GM23338 (cell line): ENCODE results near the gene CGNL1. TPM values are rescaled to one million over a fixed set of nuclear protein-coding genes. Genes with fewer than 3 reads are reported as not detected.

Source experiments
- ATAC-seq: fragments of 200-7000 bp; cut with Tn5 transposase; 3 replicates; pipeline ENCODE4 v1.9.1; 2020
- DNase-seq: peaks from one replicate; pipeline ENCODE4 v3.0.0-alpha.2; 2015; ENCODE audit warnings: low spot score
- H2AFZ ChIP-seq: fragments of 200-600 bp; sonication (generic); 2 replicates; pipeline ENCODE4 v1.8.0; 2016; ENCODE audit warnings: antibody characterized with exemption, mild to moderate bottlenecking, moderate library complexity
- H3F3A ChIP-seq: fragments of 200-600 bp; sonication (generic); replicated peaks from 2 replicates; pipeline ENCODE4 v1.8.0; 2017; ENCODE audit warnings: antibody characterized with exemption, mixed run types, low read depth
- H3K27ac ChIP-seq: fragments of 200-600 bp; sonication (generic); 2 replicates; pipeline ENCODE4 v1.6.1; 2016; ENCODE audit warnings: low read depth
- H3K27me3 ChIP-seq: fragments of 200-600 bp; sonication (generic); 2 replicates; pipeline ENCODE4 v1.8.0; 2016; ENCODE audit warnings: mild to moderate bottlenecking, mixed run types, moderate library complexity; ENCODE audit not compliant: insufficient read depth
- H3K36me3 ChIP-seq: fragments of 200-600 bp; sonication (generic); 2 replicates; pipeline ENCODE4 v1.8.0; 2016; ENCODE audit warnings: mild to moderate bottlenecking; ENCODE audit not compliant: insufficient read depth
- H3K4me1 ChIP-seq: fragments of 200-600 bp; sonication (generic); 2 replicates; pipeline ENCODE4 v1.8.0; 2016; ENCODE audit warnings: mild to moderate bottlenecking, moderate library complexity; ENCODE audit not compliant: insufficient read depth
- H3K4me2 ChIP-seq: fragments of 200-600 bp; sonication (generic); 2 replicates; pipeline ENCODE4 v1.7.1; 2017; ENCODE audit warnings: mixed run types
- H3K4me3 ChIP-seq: fragments of 200-600 bp; sonication (generic); 2 replicates; pipeline ENCODE4 v1.6.1; 2016; ENCODE audit warnings: mixed run types
- H3K79me2 ChIP-seq: fragments of 200-600 bp; sonication (generic); replicated peaks from 2 replicates; pipeline ENCODE4 v1.8.0; 2017; ENCODE audit warnings: mild to moderate bottlenecking; ENCODE audit not compliant: insufficient read depth
- H3K9me2 ChIP-seq: fragments of 200-600 bp; sonication (generic); 2 replicates; pipeline ENCODE4 v1.8.0; 2017; ENCODE audit not compliant: insufficient read depth
- H4K20me1 ChIP-seq: fragments of 200-600 bp; sonication (generic); replicated peaks from 2 replicates; pipeline ENCODE4 v1.8.0; 2017; ENCODE audit warnings: mild to moderate bottlenecking; ENCODE audit not compliant: insufficient read depth
- H3K27ac Mint-ChIP-seq: 2 replicates; pipeline ENCODE4 v1.8.0; 2020; ENCODE audit warnings: inconsistent platforms, mild to moderate bottlenecking, moderate library complexity, mixed read lengths
- H3K27me3 Mint-ChIP-seq: 3 replicates; pipeline ENCODE4 v1.8.0; 2022; ENCODE audit warnings: low read depth, mild to moderate bottlenecking, moderate library complexity, mixed read lengths, inconsistent platforms; ENCODE audit not compliant: insufficient read depth, poor library complexity
- H3K36me3 Mint-ChIP-seq: 3 replicates; pipeline ENCODE4 v1.8.0; 2021; ENCODE audit warnings: low read depth, mild to moderate bottlenecking, inconsistent platforms, moderate library complexity, mixed read lengths
- H3K4me1 Mint-ChIP-seq: 3 replicates; pipeline ENCODE4 v1.8.0; 2020; ENCODE audit warnings: mild to moderate bottlenecking, inconsistent platforms, mixed read lengths
- H3K4me3 Mint-ChIP-seq: 3 replicates; pipeline ENCODE4 v1.8.0; 2021; ENCODE audit warnings: moderate library complexity, mild to moderate bottlenecking, inconsistent platforms, mixed read lengths
- H3K9me3 Mint-ChIP-seq: 3 replicates; pipeline ENCODE4 v1.8.0; 2020; ENCODE audit warnings: moderate library complexity, mild to moderate bottlenecking, inconsistent platforms, mixed read lengths
- CREB1 ChIP-seq: fragments of 250-450 bp; sonication (Bioruptor Pico); IDR thresholded peaks from 2 replicates; pipeline ENCODE4 v1.5.0; 2020; ENCODE audit warnings: low read depth, mild to moderate bottlenecking, moderate library complexity
- EZH2 ChIP-seq: fragments of 200-600 bp; sonication (generic); IDR thresholded peaks from one replicate; pipeline ENCODE4 v1.8.0; 2017; ENCODE audit warnings: antibody characterized with exemption, mild to moderate bottlenecking, low read depth; ENCODE audit not compliant: unreplicated experiment
- EZH2phosphoT487 ChIP-seq: fragments of 200-600 bp; sonication (generic); IDR thresholded peaks from one replicate; pipeline ENCODE4 v1.8.1; 2018; ENCODE audit warnings: antibody characterized with exemption; ENCODE audit not compliant: unreplicated experiment
- JUNB ChIP-seq: IDR thresholded peaks from one replicate; pipeline ENCODE4 v1.6.1; 2016; ENCODE audit warnings: antibody characterized with exemption; ENCODE audit not compliant: unreplicated experiment
- NANOG ChIP-seq: IDR thresholded peaks from 2 replicates; pipeline ENCODE4 v1.6.1; 2016; ENCODE audit warnings: antibody characterized with exemption, borderline replicate concordance
- POLR2AphosphoS5 ChIP-seq: IDR thresholded peaks from 2 replicates; pipeline ENCODE4 v1.6.1; 2016; ENCODE audit warnings: antibody characterized with exemption, low read depth
- REST ChIP-seq: IDR thresholded peaks from one replicate; pipeline ENCODE4 v1.6.1; 2018; ENCODE audit warnings: antibody characterized with exemption; ENCODE audit not compliant: unreplicated experiment
- STAT1 ChIP-seq: IDR thresholded peaks from one replicate; pipeline ENCODE4 v1.6.1; 2016; ENCODE audit warnings: antibody characterized with exemption; ENCODE audit not compliant: unreplicated experiment
- ZNF114 ChIP-seq: fragments of 250-450 bp; sonication (Bioruptor Pico); IDR thresholded peaks from 2 replicates; pipeline ENCODE4 v1.5.0; 2020; ENCODE audit warnings: mild to moderate bottlenecking, moderate library complexity
- ZNF331 ChIP-seq: fragments of 250-450 bp; sonication (Bioruptor Pico); IDR thresholded peaks from 2 replicates; pipeline ENCODE4 v1.5.0; 2020; ENCODE audit warnings: low read depth, mild to moderate bottlenecking, moderate library complexity
- polyA plus RNA-seq: library from polyadenylated mRNA; unstranded; fragments of >200 nt; fragmentation: Nextera tagmentation; extraction: Ambion mirVana; gene quantifications from 2 replicates; pipeline ENCODE4 v1.2.1, GENCODE V29; 2016
- total RNA-seq: library from RNA; depleted of rRNA; stranded (reverse); fragments of >200 nt; shearing (Covaris generic); gene quantifications from 2 replicates; pipeline ENCODE4 v1.2.3, GENCODE V29; 2014
- TF ChIP-seq, protein P1 (sequence below): IDR thresholded peaks from 2 replicates; pipeline ENCODE4 v1.6.1; 2016; ENCODE audit warnings: antibody characterized with exemption
- TF ChIP-seq, protein P2 (sequence below): fragments of 250-450 bp; sonication (Bioruptor Pico); IDR thresholded peaks from 2 replicates; pipeline ENCODE4 v1.5.0; 2020; ENCODE audit warnings: mild to moderate bottlenecking, moderate library complexity
- TF ChIP-seq, protein P3 (sequence below), 2 experiments: fragments of 200-600 bp in 1 of 2; sonication (generic) in 1 of 2; conservative IDR thresholded peaks; 2 replicates each; pipeline versions ENCODE4 v1.5.1 to v1.6.1; 2016 to 2017; ENCODE audit warnings: antibody characterized with exemption in 2 of 2, low read depth in 2 of 2, mild to moderate bottlenecking in 2 of 2, moderate library complexity in 1 of 2

CGNL1 gene
- total and polyA plus RNA-seq, 2 experiments from 2014 or later: 20.0 to 57.8 TPM

DNA sequence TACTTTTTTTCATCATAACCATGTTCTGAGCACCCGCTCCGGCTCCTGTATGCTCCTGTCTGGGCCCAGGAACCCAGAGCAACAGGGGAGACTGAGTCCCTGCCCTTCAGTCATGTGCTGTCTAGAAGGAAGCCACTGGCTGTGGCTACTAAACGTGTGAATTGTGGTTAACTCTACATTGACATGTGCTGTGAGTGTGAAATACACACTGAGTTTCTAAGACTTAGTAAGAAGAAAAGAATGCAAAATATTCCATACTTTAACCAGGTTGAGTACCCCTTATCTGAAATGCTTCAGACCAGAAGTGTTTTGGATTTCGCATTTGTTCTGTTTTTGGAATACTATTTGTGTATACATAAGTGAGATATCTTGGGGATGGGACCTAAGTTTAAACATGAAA is 42.8 kb upstream of the CGNL1 start:
- no peaks in the 10 kb centered on the region for H4K20me1 ChIP-seq
- Mint-ChIP-seq H3K4me1 (peaks cover 20% of the 10 kb centered on the region), H3K4me3 (no peak overlapping the region), H3K36me3 (no peaks in the 10 kb centered on the region), H3K9me3 (no peaks in the 10 kb centered on the region), H3K27ac (no peak overlapping the region), H3K27me3 (peaks cover 9% of the 10 kb centered on the region)
- ATAC-seq: no peak
- TF ChIP-seq, protein P1, sequence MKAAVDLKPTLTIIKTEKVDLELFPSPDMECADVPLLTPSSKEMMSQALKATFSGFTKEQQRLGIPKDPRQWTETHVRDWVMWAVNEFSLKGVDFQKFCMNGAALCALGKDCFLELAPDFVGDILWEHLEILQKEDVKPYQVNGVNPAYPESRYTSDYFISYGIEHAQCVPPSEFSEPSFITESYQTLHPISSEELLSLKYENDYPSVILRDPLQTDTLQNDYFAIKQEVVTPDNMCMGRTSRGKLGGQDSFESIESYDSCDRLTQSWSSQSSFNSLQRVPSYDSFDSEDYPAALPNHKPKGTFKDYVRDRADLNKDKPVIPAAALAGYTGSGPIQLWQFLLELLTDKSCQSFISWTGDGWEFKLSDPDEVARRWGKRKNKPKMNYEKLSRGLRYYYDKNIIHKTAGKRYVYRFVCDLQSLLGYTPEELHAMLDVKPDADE: no peak
- TF ChIP-seq EZH2phosphoT487: no peak
- TF ChIP-seq ZNF114 (CRISPR knock-in tag): no peak
- no peak for TF ChIP-seq JUNB
- TF ChIP-seq, protein P2, sequence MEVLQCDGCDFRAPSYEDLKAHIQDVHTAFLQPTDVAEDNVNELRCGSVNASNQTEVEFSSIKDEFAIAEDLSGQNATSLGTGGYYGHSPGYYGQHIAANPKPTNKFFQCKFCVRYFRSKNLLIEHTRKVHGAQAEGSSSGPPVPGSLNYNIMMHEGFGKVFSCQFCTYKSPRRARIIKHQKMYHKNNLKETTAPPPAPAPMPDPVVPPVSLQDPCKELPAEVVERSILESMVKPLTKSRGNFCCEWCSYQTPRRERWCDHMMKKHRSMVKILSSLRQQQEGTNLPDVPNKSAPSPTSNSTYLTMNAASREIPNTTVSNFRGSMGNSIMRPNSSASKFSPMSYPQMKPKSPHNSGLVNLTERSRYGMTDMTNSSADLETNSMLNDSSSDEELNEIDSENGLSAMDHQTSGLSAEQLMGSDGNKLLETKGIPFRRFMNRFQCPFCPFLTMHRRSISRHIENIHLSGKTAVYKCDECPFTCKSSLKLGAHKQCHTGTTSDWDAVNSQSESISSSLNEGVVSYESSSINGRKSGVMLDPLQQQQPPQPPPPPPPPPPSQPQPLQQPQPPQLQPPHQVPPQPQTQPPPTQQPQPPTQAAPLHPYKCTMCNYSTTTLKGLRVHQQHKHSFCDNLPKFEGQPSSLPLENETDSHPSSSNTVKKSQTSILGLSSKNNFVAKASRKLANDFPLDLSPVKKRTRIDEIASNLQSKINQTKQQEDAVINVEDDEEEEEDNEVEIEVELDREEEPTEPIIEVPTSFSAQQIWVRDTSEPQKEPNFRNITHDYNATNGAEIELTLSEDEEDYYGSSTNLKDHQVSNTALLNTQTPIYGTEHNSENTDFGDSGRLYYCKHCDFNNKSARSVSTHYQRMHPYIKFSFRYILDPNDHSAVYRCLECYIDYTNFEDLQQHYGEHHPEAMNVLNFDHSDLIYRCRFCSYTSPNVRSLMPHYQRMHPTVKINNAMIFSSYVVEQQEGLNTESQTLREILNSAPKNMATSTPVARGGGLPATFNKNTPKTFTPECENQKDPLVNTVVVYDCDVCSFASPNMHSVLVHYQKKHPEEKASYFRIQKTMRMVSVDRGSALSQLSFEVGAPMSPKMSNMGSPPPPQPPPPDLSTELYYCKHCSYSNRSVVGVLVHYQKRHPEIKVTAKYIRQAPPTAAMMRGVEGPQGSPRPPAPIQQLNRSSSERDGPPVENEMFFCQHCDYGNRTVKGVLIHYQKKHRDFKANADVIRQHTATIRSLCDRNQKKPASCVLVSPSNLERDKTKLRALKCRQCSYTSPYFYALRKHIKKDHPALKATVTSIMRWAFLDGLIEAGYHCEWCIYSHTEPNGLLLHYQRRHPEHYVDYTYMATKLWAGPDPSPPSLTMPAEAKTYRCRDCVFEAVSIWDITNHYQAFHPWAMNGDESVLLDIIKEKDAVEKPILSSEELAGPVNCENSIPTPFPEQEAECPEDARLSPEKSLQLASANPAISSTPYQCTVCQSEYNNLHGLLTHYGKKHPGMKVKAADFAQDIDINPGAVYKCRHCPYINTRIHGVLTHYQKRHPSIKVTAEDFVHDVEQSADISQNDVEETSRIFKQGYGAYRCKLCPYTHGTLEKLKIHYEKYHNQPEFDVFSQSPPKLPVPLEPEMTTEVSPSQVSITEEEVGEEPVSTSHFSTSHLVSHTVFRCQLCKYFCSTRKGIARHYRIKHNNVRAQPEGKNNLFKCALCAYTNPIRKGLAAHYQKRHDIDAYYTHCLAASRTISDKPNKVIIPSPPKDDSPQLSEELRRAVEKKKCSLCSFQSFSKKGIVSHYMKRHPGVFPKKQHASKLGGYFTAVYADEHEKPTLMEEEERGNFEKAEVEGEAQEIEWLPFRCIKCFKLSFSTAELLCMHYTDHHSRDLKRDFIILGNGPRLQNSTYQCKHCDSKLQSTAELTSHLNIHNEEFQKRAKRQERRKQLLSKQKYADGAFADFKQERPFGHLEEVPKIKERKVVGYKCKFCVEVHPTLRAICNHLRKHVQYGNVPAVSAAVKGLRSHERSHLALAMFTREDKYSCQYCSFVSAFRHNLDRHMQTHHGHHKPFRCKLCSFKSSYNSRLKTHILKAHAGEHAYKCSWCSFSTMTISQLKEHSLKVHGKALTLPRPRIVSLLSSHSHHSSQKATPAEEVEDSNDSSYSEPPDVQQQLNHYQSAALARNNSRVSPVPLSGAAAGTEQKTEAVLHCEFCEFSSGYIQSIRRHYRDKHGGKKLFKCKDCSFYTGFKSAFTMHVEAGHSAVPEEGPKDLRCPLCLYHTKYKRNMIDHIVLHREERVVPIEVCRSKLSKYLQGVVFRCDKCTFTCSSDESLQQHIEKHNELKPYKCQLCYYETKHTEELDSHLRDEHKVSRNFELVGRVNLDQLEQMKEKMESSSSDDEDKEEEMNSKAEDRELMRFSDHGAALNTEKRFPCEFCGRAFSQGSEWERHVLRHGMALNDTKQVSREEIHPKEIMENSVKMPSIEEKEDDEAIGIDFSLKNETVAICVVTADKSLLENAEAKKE (CRISPR knock-in tag): no peak
- TF ChIP-seq POLR2AphosphoS5: no peak
- TF ChIP-seq, protein P3, sequence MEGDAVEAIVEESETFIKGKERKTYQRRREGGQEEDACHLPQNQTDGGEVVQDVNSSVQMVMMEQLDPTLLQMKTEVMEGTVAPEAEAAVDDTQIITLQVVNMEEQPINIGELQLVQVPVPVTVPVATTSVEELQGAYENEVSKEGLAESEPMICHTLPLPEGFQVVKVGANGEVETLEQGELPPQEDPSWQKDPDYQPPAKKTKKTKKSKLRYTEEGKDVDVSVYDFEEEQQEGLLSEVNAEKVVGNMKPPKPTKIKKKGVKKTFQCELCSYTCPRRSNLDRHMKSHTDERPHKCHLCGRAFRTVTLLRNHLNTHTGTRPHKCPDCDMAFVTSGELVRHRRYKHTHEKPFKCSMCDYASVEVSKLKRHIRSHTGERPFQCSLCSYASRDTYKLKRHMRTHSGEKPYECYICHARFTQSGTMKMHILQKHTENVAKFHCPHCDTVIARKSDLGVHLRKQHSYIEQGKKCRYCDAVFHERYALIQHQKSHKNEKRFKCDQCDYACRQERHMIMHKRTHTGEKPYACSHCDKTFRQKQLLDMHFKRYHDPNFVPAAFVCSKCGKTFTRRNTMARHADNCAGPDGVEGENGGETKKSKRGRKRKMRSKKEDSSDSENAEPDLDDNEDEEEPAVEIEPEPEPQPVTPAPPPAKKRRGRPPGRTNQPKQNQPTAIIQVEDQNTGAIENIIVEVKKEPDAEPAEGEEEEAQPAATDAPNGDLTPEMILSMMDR (conservative IDR thresholded peaks at IDR 0.05; ENCODE audit: low read depth in 2 of 2): no peak
- TF ChIP-seq REST: no peak
- TF ChIP-seq ZNF331 (CRISPR knock-in tag): no peak
- TF ChIP-seq NANOG: no peak
- no peak for TF ChIP-seq STAT1
- TF ChIP-seq EZH2: no peak
- TF ChIP-seq CREB1 (CRISPR knock-in tag): no peak
- no peak overlapping the region for H3K4me2 ChIP-seq
- H3K36me3 ChIP-seq: no peaks in the 10 kb centered on the region
- H3F3A ChIP-seq: no peaks in the 10 kb centered on the region
- H3K27me3 ChIP-seq: no peaks in the 10 kb centered on the region
- no peaks in the 10 kb centered on the region for H3K79me2 ChIP-seq
- 0 out of 2 replicates have a peak overlapping the region, but pooled peaks have one; percentile 32 for H3K27ac ChIP-seq
- H2AFZ ChIP-seq: no peak overlapping the region; the same call in 1 of the 2 replicates
- no peaks in the 10 kb centered on the region for H3K9me2 ChIP-seq
- no peak overlapping the region for H3K4me3 ChIP-seq
- no peaks in the 10 kb centered on the region for H3K4me1 ChIP-seq
- no peak for DNase-seq
